ENCODE results near the gene PRICKLE4.

PRICKLE4 gene

DNA sequence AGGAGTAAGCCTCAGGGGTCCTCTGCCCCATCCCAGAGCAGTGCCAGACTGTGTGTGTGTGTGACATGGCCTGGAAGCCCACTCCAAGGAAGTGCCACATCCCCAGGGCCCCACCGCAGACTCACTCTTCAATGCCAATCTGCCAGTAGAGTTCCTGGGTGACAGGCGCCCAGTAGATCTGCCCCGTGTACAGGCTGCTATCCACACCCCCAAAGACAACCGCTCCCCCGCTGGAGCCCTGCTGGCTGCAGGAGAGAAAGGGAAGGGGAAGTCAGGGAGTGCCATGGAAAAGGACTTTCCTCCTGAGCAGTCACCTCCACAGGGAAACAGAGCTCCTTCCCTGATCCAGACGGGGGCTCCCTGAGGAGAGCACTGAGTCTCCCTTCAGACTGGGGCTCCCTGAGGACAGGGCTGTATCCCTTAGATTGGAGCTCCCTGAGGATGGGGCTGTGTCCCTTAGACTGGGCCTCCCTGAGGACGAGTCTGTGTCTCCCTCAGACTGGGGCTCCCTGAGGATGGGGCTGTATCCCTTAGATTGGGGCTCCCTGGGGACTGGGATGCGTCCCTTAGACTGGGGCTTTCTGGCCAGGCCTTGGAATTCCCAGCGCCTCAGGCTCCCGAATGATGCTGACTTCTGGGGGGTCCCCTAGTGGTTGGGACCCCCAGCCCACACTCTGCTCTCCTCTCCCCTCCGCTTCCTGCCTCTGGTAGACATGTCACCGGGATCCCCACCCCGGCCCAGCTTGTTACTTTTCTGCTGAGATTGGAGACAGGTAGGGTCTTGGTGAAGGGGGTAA, 40.0 kb upstream of the PRICKLE4 start:
- no peak overlapping the region for H3K4me2 ChIP-seq (ENCODE audit: low read length)
- no peaks in the 10 kb centered on the region for H3K27me3 ChIP-seq (ENCODE audit: control insufficient read depth, insufficient read depth, low read length)
- no peak overlapping the region for H3K9ac ChIP-seq

DNA sequence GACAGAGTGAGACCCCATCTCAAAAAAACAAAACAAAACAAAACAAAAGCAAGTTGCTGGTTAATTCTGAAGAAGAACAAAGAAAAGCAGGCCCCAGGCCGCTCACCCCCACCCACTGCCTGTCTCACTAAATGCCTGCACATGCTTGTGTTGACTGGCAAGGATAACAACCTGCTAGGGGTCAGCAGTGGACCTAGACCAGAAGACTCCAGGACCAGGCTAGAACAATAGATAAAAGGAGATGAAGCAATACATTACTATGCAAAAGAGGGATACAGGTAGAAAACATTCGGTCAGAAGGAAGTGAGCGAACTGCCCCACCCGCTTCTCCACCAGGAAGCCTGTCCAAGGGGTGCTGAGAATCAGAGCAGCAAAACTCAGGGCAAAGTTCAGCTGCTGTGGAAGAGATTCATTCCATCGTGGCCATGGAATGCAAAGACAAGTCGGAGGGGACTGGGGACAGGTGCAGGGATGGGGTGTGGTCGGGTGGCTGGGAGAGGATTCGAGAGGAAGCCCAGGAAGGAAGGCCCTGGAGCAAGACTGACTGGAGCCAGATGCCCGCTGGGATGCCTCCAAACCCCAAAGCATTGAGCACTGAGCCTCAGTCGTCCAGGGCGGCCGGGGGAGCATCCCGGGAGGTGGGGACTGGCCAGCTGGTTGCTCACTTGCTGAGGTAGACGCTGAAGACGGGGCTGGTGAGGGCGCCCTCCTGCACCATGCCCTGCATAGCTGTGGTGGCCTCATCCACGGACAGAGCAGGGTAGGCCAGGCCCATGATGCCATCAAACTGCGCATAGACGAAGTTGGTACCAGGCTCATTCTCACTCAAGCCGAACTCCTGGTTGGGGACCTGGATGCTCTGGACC, 38.7 kb upstream of the PRICKLE4 start:
- no peak overlapping the region for H3K9ac ChIP-seq
- no peak overlapping the region for H2AFZ ChIP-seq
- no peaks in the 10 kb centered on the region for H3K79me2 ChIP-seq
- H3K9me3 ChIP-seq (ENCODE audit: control insufficient read depth, low read length): no peaks in the 10 kb centered on the region
- H3K36me3 ChIP-seq (ENCODE audit: control insufficient read depth, insufficient read depth, low read length): no peaks in the 10 kb centered on the region
- H3K4me2 ChIP-seq (ENCODE audit: low read length): no peak overlapping the region
- TF ChIP-seq, protein P1, sequence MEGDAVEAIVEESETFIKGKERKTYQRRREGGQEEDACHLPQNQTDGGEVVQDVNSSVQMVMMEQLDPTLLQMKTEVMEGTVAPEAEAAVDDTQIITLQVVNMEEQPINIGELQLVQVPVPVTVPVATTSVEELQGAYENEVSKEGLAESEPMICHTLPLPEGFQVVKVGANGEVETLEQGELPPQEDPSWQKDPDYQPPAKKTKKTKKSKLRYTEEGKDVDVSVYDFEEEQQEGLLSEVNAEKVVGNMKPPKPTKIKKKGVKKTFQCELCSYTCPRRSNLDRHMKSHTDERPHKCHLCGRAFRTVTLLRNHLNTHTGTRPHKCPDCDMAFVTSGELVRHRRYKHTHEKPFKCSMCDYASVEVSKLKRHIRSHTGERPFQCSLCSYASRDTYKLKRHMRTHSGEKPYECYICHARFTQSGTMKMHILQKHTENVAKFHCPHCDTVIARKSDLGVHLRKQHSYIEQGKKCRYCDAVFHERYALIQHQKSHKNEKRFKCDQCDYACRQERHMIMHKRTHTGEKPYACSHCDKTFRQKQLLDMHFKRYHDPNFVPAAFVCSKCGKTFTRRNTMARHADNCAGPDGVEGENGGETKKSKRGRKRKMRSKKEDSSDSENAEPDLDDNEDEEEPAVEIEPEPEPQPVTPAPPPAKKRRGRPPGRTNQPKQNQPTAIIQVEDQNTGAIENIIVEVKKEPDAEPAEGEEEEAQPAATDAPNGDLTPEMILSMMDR (IDR thresholded peaks at IDR 0.05): no peak
- no peak overlapping the region for H3K27ac ChIP-seq
- no peak overlapping the region for H3K4me3 ChIP-seq (ENCODE audit: low read depth, low read length)
- no peaks in the 10 kb centered on the region for H3K4me1 ChIP-seq
- no peaks in the 10 kb centered on the region for H3K27me3 ChIP-seq (ENCODE audit: control insufficient read depth, insufficient read depth, low read length)

More for the DNA sequence above, 40.0 kb upstream of the PRICKLE4 start:
- H3K79me2 ChIP-seq: no peaks in the 10 kb centered on the region
- H3K27ac ChIP-seq: no peak overlapping the region
- TF ChIP-seq, protein P1 (IDR thresholded peaks at IDR 0.05): no peak
- H2AFZ ChIP-seq: no peak overlapping the region
- H3K9me3 ChIP-seq (ENCODE audit: control insufficient read depth, low read length): no peaks in the 10 kb centered on the region
- H3K36me3 ChIP-seq (ENCODE audit: control insufficient read depth, insufficient read depth, low read length): no peaks in the 10 kb centered on the region
- H3K4me1 ChIP-seq: no peaks in the 10 kb centered on the region
- no peak overlapping the region for H3K4me3 ChIP-seq (ENCODE audit: low read depth, low read length)

DNA sequence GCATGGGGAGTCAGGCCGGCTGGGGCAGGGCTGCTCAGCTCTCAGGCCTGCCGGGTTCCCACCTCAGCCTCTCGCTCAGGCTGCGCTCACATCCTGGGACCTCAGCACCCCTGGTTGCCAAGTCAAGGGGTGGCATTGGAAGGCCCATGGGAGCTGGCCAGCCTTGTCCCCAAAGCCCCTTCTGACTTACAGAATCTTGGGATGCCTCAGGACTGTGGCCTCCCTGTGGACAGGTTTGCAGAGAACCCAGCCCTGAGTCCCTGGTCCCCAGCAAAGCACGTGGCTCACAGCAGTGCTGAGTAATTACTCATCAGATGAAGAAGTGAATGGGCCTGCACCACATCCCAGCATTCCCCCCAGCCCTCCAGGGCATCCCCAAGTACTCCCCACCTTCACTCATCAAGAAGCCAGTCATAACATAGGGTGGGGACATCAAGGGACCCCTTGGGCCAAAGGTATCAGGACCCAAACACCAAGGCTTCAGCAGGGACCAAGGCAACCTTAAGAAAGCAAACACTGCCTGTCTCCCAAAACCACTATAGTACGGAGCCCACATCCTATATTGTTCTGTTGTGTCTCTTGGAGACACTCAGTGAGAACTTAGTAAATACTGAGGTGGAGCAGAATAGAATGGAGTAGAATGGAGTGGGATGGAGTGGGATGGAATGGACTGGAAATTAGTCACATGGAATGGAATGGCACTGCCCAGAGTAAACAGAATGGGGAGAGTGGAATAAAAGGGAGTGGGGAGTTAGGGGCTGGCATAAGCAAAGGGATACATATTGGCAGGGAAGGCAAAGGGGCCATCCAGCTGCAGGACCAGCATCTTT, 37.0 kb upstream of the PRICKLE4 start:
- Histone ChIP-seq H3K36me3 (ENCODE audit: control insufficient read depth, insufficient read depth, low read length) (no peaks in the 10 kb centered on the region), H3K27me3 (ENCODE audit: control insufficient read depth, insufficient read depth, low read length) (no peaks in the 10 kb centered on the region), H3K9ac (no peak overlapping the region), H2AFZ (no peak overlapping the region), H3K4me3 (ENCODE audit: low read depth, low read length) (no peak overlapping the region), H3K4me1 (peaks cover 5% of the 10 kb centered on the region), H3K79me2 (no peaks in the 10 kb centered on the region), H3K27ac (no peak overlapping the region), H3K4me2 (ENCODE audit: low read length) (no peak overlapping the region), H3K9me3 (ENCODE audit: control insufficient read depth, low read length) (no peaks in the 10 kb centered on the region)
- TF ChIP-seq, protein P1 (IDR thresholded peaks at IDR 0.05): no peak

DNA sequence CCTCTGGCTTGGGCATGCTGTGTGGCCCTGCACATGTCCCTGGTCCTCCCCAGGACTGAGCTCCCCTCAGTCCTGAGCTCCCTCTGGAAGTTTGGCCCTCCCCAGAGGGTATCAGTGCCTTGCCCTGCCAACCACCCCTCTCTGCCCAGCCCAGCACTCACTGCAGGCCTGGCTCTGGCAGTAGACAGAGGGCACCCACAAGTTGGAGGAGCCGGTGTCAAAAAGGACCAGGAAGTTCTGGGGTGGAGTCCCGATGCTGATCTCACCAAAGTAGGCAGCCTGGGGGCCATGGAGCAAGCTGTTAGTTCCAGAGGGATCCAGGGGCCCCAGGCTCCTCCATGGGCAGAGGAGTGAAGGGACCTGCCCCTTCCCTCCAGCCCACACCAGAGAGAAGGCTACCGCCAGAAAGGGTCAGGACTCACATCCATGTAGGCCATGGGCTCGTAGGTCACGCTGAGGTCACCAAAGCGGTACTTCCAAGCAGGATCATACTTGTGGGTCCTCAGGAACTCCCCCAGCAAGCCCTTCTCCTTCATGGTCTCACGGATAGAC, 36.3 kb upstream of the PRICKLE4 start:
- Histone ChIP-seq H3K36me3 (ENCODE audit: control insufficient read depth, insufficient read depth, low read length) (no peaks in the 10 kb centered on the region), H3K9ac (no peak overlapping the region), H2AFZ (no peak overlapping the region), H3K4me1 (peaks cover 5% of the 10 kb centered on the region), H3K27me3 (ENCODE audit: control insufficient read depth, insufficient read depth, low read length) (no peaks in the 10 kb centered on the region), H3K79me2 (no peaks in the 10 kb centered on the region), H3K4me3 (ENCODE audit: low read depth, low read length) (no peak overlapping the region), H3K4me2 (ENCODE audit: low read length) (no peak overlapping the region), H3K9me3 (ENCODE audit: control insufficient read depth, low read length) (no peaks in the 10 kb centered on the region), H3K27ac (no peak overlapping the region)
- TF ChIP-seq, protein P1 (IDR thresholded peaks at IDR 0.05): no peak
